B cell (primary cell): ENCODE data around the gene SLC6A6. TPM values are rescaled to one million over a fixed set of nuclear protein-coding genes. Genes with fewer than 3 reads are reported as not detected.

ENCODE experiments used
- ATAC-seq: fragments of 200-7000 bp; cut with Tn5 transposase; one replicate; pipeline ENCODE4 v1.10.0; 2021; ENCODE audit warnings: low read depth, mild to moderate bottlenecking, moderate number of reproducible peaks, moderate library complexity
- CTCF ChIA-PET: fragments of 350-600 bp; sonication (Branson Sonifier 250); formaldehyde crosslinking; loops from one replicate; lab custom pipeline; 2021; ENCODE audit warnings: antibody characterized with exemption, inconsistent platforms; lab: Charles Lee
- POLR2A ChIA-PET: fragments of 350-600 bp; sonication (Branson Sonifier 250); formaldehyde crosslinking; loops from one replicate; lab custom pipeline; 2021; ENCODE audit warnings: antibody characterized with exemption; lab: Charles Lee
- DNase-seq: peaks from one replicate; pipeline ENCODE4 v3.0.0; 2013
- H2AFZ ChIP-seq: 2 replicates; pipeline ENCODE4 v1.6.1; 2012; ENCODE audit warnings: mild to moderate bottlenecking, low read depth, low read length; ENCODE audit not compliant: insufficient read depth, poor library complexity, severe bottlenecking
- H3K27ac ChIP-seq, 2 donors: 1 replicate in 1 of 2; 2 replicates in 1 of 2; pipeline ENCODE4 v1.5.1; 2012 to 2013; ENCODE audit warnings: low read length in 2 of 2, mild to moderate bottlenecking in 2 of 2, moderate library complexity in 1 of 2
- H3K27me3 ChIP-seq, 4 experiments: fragments of 200-600 bp in 1 of 4; sonication (generic) in 1 of 4; replicated peaks in 1 of 4; 1 replicate in 2 of 4; 2 replicates in 2 of 4; pipeline versions ENCODE4 v1.6.1 to v1.7.0; 2013 to 2016; ENCODE audit warnings: low read length in 3 of 4, mild to moderate bottlenecking in 2 of 4, mixed read lengths in 1 of 4, moderate library complexity in 1 of 4; ENCODE audit not compliant: insufficient read depth in 4 of 4, control insufficient read depth in 3 of 4; ENCODE audit errors: control extremely low read depth in 1 of 4
- H3K36me3 ChIP-seq, 2 experiments: replicated peaks in 1 of 2; 1 replicate in 1 of 2; 2 replicates in 1 of 2; pipeline versions ENCODE4 v1.6.1 to v1.7.1; 2013; ENCODE audit warnings: low read length in 1 of 2; ENCODE audit not compliant: insufficient read depth in 2 of 2, control insufficient read depth in 1 of 2; ENCODE audit errors: control extremely low read depth in 1 of 2, extremely low read depth in 1 of 2
- H3K4me1 ChIP-seq, 2 donors: fragments of 200-600 bp in 1 of 2; sonication (generic) in 1 of 2; 1 replicate in 1 of 2; 2 replicates in 1 of 2; pipeline versions ENCODE4 v1.5.1 to v1.6.1; 2013 to 2017; ENCODE audit warnings: low read length in 2 of 2; ENCODE audit not compliant: control insufficient read depth in 2 of 2, insufficient read depth in 2 of 2
- H3K4me2 ChIP-seq: replicated peaks from 2 replicates; pipeline ENCODE3; 2012; ENCODE audit warnings: mild to moderate bottlenecking, low read depth, low read length; ENCODE audit not compliant: poor library complexity, severe bottlenecking
- H3K4me3 ChIP-seq, 5 experiments: fragments of 200-600 bp in 1 of 5; sonication (generic) in 1 of 5; 1 replicate in 3 of 5; 2 replicates in 2 of 5; pipeline versions ENCODE4 v1.5.1 to v1.7.0; 2011 to 2016; ENCODE audit warnings: low read length in 4 of 5, mild to moderate bottlenecking in 4 of 5, low read depth in 2 of 5, control low read depth in 1 of 5, moderate library complexity in 1 of 5; ENCODE audit not compliant: insufficient read depth in 1 of 5; ENCODE audit errors: control extremely low read depth in 1 of 5, extremely low read depth in 1 of 5
- H3K79me2 ChIP-seq: fragments of 200-600 bp; sonication (generic); one replicate; pipeline ENCODE4 v1.6.0; 2016; ENCODE audit warnings: low read length; ENCODE audit not compliant: control insufficient read depth, insufficient read depth
- H3K9ac ChIP-seq: fragments of 200-600 bp; sonication (generic); 2 replicates; pipeline ENCODE4 v1.6.1; 2017; ENCODE audit warnings: mild to moderate bottlenecking, low read length, moderate library complexity
- H3K9me3 ChIP-seq, 3 donors: one replicate each; pipeline versions ENCODE4 v1.6.1 to v1.7.1; 2013; ENCODE audit warnings: low read length in 2 of 3; ENCODE audit not compliant: control insufficient read depth in 2 of 3, insufficient read depth in 1 of 3; ENCODE audit errors: control extremely low read depth in 1 of 3
- H4K20me1 ChIP-seq: 2 replicates; pipeline ENCODE4 v1.6.0; 2012; ENCODE audit warnings: mild to moderate bottlenecking, low read length; ENCODE audit not compliant: insufficient read depth, control insufficient read depth, poor library complexity, severe bottlenecking
- H3K27ac Mint-ChIP-seq: one replicate; pipeline ENCODE4 v1.8.0; 2021; ENCODE audit warnings: mixed read lengths
- H3K27me3 Mint-ChIP-seq: one replicate; pipeline ENCODE4 v1.8.0; 2021; ENCODE audit warnings: mixed read lengths
- H3K4me1 Mint-ChIP-seq: one replicate; pipeline ENCODE4 v1.8.0; 2021; ENCODE audit warnings: mixed read lengths
- H3K4me3 Mint-ChIP-seq: one replicate; pipeline ENCODE4 v1.8.0; 2021; ENCODE audit warnings: mixed read lengths
- H3K9me3 Mint-ChIP-seq: one replicate; pipeline ENCODE4 v1.8.0; 2022; ENCODE audit warnings: mixed read lengths; ENCODE audit not compliant: insufficient read depth
- CTCF ChIP-seq: fragments of 200-600 bp; IDR thresholded peaks from one replicate; pipeline ENCODE4 v1.8.0; 2022; ENCODE audit warnings: antibody characterized with exemption, mild to moderate bottlenecking
- EZH2 ChIP-seq: IDR thresholded peaks from 2 replicates; pipeline ENCODE4 v1.6.1; 2012; ENCODE audit warnings: borderline replicate concordance, low read depth, mild to moderate bottlenecking, moderate library complexity, low read length; ENCODE audit not compliant: insufficient read depth, poor library complexity, severe bottlenecking
- WGBS: methylation state at CpG from one replicate; pipeline ENCODE4 v1.1.5; 2013; ENCODE audit warnings: missing lambda C conversion rate; ENCODE audit not compliant: insufficient coverage; 5-methylcytosine and 5-hydroxymethylcytosine counted together
- intact Hi-C: fragments of 100-400 bp; cut with micrococcal nuclease; formaldehyde crosslinking; loops from one replicate; pipeline ENCODE4 v1.10.0; 2022
- polyA plus RNA-seq: library from polyadenylated mRNA; depleted of rRNA; stranded (reverse); fragments of >200 nt; gene quantifications from 2 replicates; pipeline ENCODE4 v1.2.3, GENCODE V29; 2012
- total RNA-seq, 2 donors: library from RNA; stranded (reverse); fragments of 120-200 nt in 1 of 2; gene quantifications; 1 replicate in 1 of 2; 2 replicates in 1 of 2; pipeline versions ENCODE4 v1.2.3 to v1.2.4, GENCODE V29; 2013 to 2022

SLC6A6 gene
- total and polyA plus RNA-seq, 2 donors (not counting 1 experiment from before 2014, with no cell fraction given): 34.2 to 48.7 TPM

GRCh38 chr3:14378415-14378814 lies 24.0 kb upstream of the SLC6A6 start:
- Histone ChIP-seq H2AFZ (no peak overlapping the region), H3K4me3 (no peak overlapping the region), H3K27ac (no peak overlapping the region), H3K9me3 (peaks cover 0 to 20% (median 0%) of the 10 kb centered on the region in 3 donors), H3K9ac (no peak overlapping the region), H3K79me2 (no peaks in the 10 kb centered on the region), H3K4me1 (peaks cover 0 to 4% of the 10 kb centered on the region in 2 donors), H3K4me2 (no peak overlapping the region), H4K20me1 (no peaks in the 10 kb centered on the region), H3K36me3 (no peaks in the 10 kb centered on the region), H3K27me3 (no peaks in the 10 kb centered on the region)
- Mint-ChIP-seq H3K4me3 (no peak overlapping the region), H3K4me1 (peaks cover 6% of the 10 kb centered on the region), H3K27me3 (peaks cover 10% of the 10 kb centered on the region), H3K27ac (no peak overlapping the region), H3K9me3 (peaks cover 2% of the 10 kb centered on the region)
- TF ChIP-seq CTCF (no peak), EZH2 (no peak)
- WGBS: 92% methylated on average over 4 of the region's 4 CpGs
- POLR2A ChIA-PET: no interaction called here
- DNase-seq (no peak), ATAC-seq (no peak)
- CTCF ChIA-PET: no interaction called here
- intact Hi-C loops: no loop called here

- ChIA-PET CTCF (interaction anchor here (0.7 kb wide), 1 partner anchor 1943 kb away, joined by 3 read pairs; no protein-coding TSS in a partner anchor), POLR2A (interaction anchor here (0.7 kb wide), 1 partner anchor 38 kb away, joined by 5 read pairs; no protein-coding TSS in a partner anchor)
- Histone ChIP-seq H3K79me2 (no peaks in the 10 kb centered on the region), H4K20me1 (no peaks in the 10 kb centered on the region), H3K36me3 (no peaks in the 10 kb centered on the region), H3K9me3 (peaks cover 0 to 20% (median 0%) of the 10 kb centered on the region in 3 donors), H3K27ac (no peak overlapping the region), H3K4me1 (peaks cover 0 to 4% of the 10 kb centered on the region in 2 donors), H3K4me2 (no peak overlapping the region), H3K9ac (no peak overlapping the region), H2AFZ (no peak overlapping the region), H3K27me3 (peaks cover 0 to 2% (median 0%) of the 10 kb centered on the region in 4 experiments), H3K4me3 (no peak overlapping the region)
- Mint-ChIP-seq H3K27ac (no peak overlapping the region), H3K27me3 (peaks cover 6% of the 10 kb centered on the region), H3K4me3 (no peak overlapping the region), H3K4me1 (peaks cover 7% of the 10 kb centered on the region), H3K9me3 (peaks cover 2% of the 10 kb centered on the region)
- intact Hi-C loops: no loop called here
- DNase-seq (no peak), ATAC-seq (no peak)
- 80% methylated on average over 9 of the region's 10 CpGs for WGBS
- TF ChIP-seq CTCF (no peak), EZH2 (no peak)
Measured at GRCh38 chr3:14379843-14380242, 22.6 kb upstream of the SLC6A6 start.
